ENCODE measurements around the gene C1R.

The C1R gene

GRCh38 chr12:7092229-7092985 lies at the start of gene C1R:
Gene C1R (minus strand): TSS chr12:7092445. CDS start chr12:7092388, 57 bp downstream.
- DNase-seq (ENCODE audit: low read depth): peak; percentile 38

GRCh38 chr12:7141351-7142005 lies 49.2 kb upstream of the C1R start:
- no peak for DNase-seq (ENCODE audit: low read depth)

DNA sequence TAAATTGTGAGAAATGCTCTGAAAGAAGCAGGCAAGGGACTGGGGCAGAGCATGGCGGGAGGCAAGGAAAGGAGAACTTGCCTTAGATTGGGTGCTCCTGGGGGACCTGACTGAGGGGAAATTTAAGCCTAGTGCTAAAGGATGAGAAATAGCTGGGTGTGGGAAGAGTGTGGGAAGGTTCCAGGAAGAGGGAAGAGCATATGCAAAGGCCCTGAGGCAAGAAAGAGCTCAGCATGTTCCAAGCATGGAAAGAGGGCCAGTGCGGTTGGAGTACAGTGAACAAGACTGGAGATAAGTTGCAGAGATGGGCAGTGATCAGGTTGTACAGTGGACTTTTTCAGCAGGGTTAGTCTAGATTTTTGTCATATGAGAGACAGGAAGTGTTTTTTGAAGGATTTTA lies 47.0 kb upstream of the C1R start:
- DNase-seq (ENCODE audit: low read depth): no peak

DNA sequence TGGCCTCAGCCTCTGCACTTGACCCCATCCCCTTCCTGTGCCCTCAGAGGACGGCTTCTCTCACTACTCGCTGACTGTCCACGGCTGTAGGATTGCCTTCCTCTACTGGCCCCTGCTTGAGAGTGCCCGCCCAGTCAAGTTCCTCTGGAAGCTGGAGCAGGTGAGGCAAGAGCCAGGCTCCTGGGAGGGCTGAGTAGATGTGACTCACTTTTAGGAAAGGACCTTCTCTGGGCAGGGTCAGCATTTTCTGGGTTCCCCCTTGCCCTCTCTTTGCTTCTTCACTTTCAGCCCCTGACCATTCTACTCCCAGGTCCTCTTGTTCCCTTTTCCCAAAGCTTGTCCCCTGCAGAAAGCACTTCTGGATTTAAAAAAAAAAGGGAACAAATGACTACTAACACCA lies 45.7 kb upstream of the C1R start:
- no peak for DNase-seq (ENCODE audit: low read depth)

GRCh38 chr12:7136676-7137075 lies 44.4 kb upstream of the C1R start:
- DNase-seq (ENCODE audit: low read depth): no peak

GRCh38 chr12:7136071-7136470 lies 43.8 kb upstream of the C1R start:
- no peak for DNase-seq (ENCODE audit: low read depth)

DNA sequence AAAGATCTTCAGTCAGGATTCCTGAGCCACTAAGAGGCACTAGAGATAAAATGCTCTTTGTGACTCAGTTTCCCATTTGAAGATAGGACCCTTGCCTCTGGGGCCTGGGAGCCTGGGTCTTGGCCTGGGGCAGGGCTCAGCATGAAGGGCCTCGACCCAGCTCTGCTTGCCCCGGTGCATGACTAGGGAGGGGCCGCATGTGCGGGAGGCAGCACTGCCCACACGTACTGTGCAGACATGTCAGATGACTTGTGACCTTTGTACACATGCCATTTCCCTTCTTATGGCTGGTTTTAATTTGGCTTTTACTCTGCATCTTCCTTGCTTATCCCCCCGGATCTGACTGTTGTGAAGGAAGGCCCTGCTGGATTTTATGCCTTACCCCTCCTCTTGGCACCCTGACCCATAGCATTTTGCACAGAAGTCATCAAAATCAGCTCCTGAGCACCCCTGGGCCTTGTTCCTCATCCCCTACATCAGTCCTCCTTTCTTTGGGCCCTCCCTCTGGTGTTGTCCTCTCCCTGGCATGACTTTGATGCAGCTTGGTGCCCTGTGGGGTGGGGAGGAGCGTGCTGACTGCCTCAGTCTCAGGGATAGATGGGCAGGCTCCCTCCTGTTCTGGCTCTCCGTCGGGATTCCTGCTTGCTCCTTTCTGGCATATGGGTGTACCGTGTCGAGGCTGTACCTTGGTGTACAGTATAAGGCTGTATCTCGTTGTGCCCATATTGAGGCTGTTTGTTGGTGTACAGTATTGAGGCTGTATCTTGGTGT lies 42.3 kb upstream of the C1R start:
- no peak for DNase-seq (ENCODE audit: low read depth)

- no peak for DNase-seq (ENCODE audit: low read depth)
Observed at GRCh38 chr12:7131502-7131866, 39.2 kb upstream of the C1R start.

DNA sequence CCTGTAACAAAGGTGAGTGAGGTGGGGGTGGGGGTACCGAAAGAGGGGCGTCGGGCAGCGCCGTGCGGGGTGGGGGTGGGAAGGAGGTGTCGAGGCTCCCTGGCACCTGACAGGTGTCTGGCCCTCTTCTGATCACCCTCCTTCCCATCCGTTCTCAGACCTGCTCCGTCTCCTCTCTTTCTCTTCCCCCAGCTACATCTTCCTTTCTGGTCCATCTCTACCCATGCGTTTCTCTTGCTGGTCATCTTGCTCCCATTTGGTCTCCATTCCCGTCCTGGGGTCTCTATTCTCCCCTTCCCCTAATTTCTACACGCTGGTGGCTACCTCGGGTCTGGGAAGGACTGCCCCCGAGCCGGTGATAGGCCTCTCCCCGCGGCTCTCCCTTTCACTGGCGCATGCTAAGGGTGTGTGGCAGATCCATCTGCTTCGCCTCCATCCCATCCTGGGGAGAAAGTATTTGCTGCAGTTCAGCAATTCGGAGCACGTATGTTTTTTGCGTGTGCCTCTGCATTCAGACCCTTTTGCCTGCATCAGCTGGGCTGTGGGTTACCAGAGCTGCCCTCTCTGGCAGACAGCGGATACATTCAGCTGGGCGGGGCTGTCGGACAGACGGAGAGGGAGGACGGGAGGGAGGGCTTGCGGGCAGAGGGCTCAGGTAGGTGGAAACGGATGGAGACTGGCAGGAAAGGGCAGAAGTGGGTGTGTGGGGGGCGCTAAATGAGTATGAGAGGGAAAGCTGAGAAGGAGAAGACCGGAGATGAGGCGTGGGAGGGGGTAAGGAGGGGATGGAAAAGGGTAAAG lies 38.7 kb upstream of the C1R start:
- peak; percentile 33 for DNase-seq (ENCODE audit: low read depth)

- DNase-seq (ENCODE audit: low read depth): peak; percentile 79
Observed at GRCh38 chr12:7129872-7130691, 37.8 kb upstream of the C1R start, which contains the start of gene CLSTN3. Gene CLSTN3 (plus strand): TSS chr12:7130371. CDS start chr12:7130649, 278 bp downstream.

DNA sequence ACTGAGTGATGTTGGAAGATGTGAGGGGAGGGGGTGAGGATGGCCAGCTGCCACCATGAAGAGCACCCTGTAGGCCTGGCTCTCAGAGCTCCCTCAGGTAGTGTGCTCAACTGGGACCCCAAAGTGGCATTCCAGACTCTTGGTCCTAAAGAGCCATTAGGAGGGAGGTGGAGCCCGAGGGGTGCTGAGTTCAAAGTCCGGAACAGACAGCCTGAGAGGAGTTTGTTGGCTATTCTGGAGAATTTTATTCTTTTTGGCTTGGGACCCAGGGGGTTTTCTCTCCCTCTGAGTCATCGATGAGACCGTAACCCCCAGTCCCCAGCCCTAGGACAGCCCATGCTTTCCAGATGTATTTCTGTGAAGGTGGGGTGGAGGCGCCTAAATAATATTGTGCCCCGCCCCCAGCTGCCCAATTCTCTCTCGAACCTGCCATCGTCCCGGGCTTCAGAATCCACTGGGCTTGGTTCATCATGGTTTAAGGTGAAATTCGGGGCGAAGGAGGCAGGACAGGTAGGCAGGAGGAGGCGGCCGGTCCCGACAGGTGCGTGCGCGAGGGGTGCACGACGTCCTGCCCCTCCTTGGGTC lies 37.1 kb upstream of the C1R start:
- DNase-seq (ENCODE audit: low read depth): no peak

GRCh38 chr12:7128681-7129286 lies 36.5 kb upstream of the C1R start, which contains the start of gene RBP5:
Gene RBP5 (minus strand): TSS chr12:7128889. CDS start chr12:7128775, 114 bp downstream.
- DNase-seq (ENCODE audit: low read depth): no peak

- DNase-seq (ENCODE audit: low read depth): no peak
Observed at GRCh38 chr12:7127916-7128626, 35.8 kb upstream of the C1R start.

DNA sequence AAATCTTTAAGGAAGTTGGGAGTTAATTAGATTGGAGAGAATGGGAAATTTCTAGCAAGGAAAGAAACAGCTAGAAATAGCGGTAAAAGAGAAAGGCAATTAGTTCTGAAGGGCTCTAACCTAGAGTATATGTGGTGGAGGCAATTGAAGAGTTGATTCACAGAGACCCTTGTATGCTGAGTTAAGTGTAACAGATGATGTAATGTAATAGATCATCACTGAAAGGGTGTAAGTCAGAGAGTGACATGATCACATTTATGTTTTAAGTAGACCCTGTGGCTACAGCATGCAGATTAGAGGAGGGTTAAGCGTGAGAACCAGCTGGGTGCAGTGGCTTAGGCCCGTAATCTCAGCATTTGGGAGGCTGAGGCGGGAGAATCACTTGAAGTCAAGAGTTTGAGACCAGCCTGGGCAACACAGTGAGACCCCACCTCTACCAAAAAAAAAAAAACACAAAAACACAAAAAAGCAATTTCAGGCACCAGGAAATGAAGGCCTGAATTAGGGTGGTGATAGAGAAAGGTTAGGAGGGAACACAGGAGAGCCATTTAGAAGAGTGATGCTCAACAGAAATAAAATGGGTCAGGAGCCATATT lies 33.5 kb upstream of the C1R start:
- DNase-seq (ENCODE audit: low read depth): no peak

DNA sequence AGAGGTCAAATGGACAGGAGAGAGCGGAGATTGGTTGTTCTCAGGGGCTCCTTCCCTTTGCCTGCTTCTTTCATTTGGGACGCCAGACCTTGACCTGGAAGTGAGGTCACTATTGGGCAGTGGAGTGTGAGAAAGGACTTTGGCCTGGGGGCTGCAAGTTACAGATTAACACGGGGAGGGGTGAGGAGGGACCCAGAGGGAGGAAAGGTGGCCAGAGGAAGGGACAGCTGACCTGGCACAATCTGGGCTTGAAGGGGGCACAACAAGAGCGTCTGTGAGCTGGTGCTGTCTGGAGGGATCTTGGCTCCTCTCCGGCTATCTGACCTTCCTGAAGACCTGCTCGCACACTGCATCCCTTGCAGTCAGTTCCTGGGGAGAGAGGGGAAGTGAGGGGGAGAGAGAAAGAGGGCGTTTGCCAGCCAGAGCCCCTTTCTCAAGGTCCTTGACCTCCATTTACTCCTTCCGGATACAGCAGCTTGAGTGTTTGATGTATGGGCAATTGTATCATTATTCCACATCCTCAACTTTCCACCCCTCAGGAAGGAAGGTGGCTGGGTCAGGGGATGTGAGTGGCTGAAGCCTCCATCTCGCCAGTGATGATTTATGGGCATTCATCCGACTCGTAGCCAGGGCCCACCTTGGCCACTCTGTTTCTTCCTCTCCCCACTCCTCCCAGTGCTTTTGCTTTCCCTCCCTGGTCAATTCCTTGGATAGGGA lies 31.7 kb upstream of the C1R start:
- DNase-seq (ENCODE audit: low read depth): no peak

- DNase-seq (ENCODE audit: low read depth): no peak
Observed at GRCh38 chr12:7122811-7123769, 30.8 kb upstream of the C1R start.

GRCh38 chr12:7121324-7121723 lies 29.1 kb upstream of the C1R start:
- DNase-seq (ENCODE audit: low read depth): no peak

Data from activated T-helper 1 cell treated with Interleukin-2 at 50 U/mL for 16 hours (primary cell).